Measurements from ENCODE around the gene TMEM25. TPM values are rescaled to one million over a fixed set of nuclear protein-coding genes. Genes with fewer than 3 reads are reported as not detected.
A peak's percentile ranks its signal among the peaks of the same experiment; 100 is the strongest.

The TMEM25 gene
- total and polyA plus RNA-seq, 2 donors (not counting 3 experiments of a cell fraction or from before 2014, with no cell fraction given): 18.9 to 34.6 TPM

GRCh38 chr11:118530180-118530682, 761 bp upstream of the TMEM25 start:
- dilution Hi-C loops (cut with MboI; ENCODE audit: extremely low pct_ligation_motif_present, low sequenced_read_pairs): no loop called here
- no peaks in the 10 kb centered on the region for H3K79me2 ChIP-seq (ENCODE audit: control insufficient read depth, insufficient read depth, low read length)
- ChIA-PET POLR2A (no interaction called here), CTCF (no interaction called here)
- H2AFZ ChIP-seq (ENCODE audit: low read depth, low read length): peak overlapping the region; percentile 23
- peak overlapping the region; percentile 31 for H3K4me2 ChIP-seq (ENCODE audit: insufficient read depth, low read length)
- DNase-seq (ENCODE audit: low read depth, low spot score): peak; percentile 53
- H3K9ac ChIP-seq (replicated peaks; ENCODE audit: extremely low read depth, insufficient read depth, low read length): peak overlapping the region; percentile 62
- peaks cover 10% of the 10 kb centered on the region for H3K4me1 ChIP-seq (ENCODE audit: control insufficient read depth, extremely low read depth, insufficient read depth, low read length)
- TF ChIP-seq GATA2 (IDR thresholded peaks at IDR 0.05; ENCODE audit: insufficient read depth, insufficient read length, low read depth, low read length) (no peak), EZH2 (IDR thresholded peaks at IDR 0.05; ENCODE audit: borderline replicate concordance, low read depth, low read length, severe bottlenecking) (no peak), MAX (IDR thresholded peaks at IDR 0.05; ENCODE audit: insufficient read depth, insufficient read length) (no peak), CTCF (IDR thresholded peaks at IDR 0.05; ENCODE audit: extremely low read depth in 1 of 2, insufficient read depth in 1 of 2, low read depth in 1 of 2, low read length in 2 of 2) (no peak), MYC (IDR thresholded peaks at IDR 0.05; ENCODE audit: low read depth, low read length) (no peak), JUN (IDR thresholded peaks at IDR 0.05; ENCODE audit: borderline replicate concordance, insufficient read depth, insufficient read length, low read depth) (no peak), FOS (IDR thresholded peaks at IDR 0.05; ENCODE audit: borderline replicate concordance, insufficient read depth, low read length) (no peak), POLR2A (IDR thresholded peaks at IDR 0.05; ENCODE audit: low read depth, low read length) (no peak), POLR2AphosphoS5 (IDR thresholded peaks at IDR 0.05; ENCODE audit: insufficient read depth, low read depth, low read length) (no peak)
- peak; percentile 59 for FAIRE-seq
- H3K27me3 ChIP-seq (ENCODE audit: control insufficient read depth in 2 of 2, insufficient read depth in 2 of 2, low read length in 2 of 2): no peaks in the 10 kb centered on the region
- no peaks in the 10 kb centered on the region for H4K20me1 ChIP-seq (replicated peaks; ENCODE audit: control insufficient read depth, extremely low read depth, insufficient read depth, low read length)
- no peak overlapping the region for H3K27ac ChIP-seq (ENCODE audit: insufficient read depth, low read depth, low read length)
- H3K9me1 ChIP-seq (replicated peaks; ENCODE audit: control insufficient read depth, extremely low read depth, insufficient read depth, low read length): no peaks in the 10 kb centered on the region
- BruUV-seq (replicated peaks): no TSS peak
- intact Hi-C loops (cut with micrococcal nuclease): loop anchor here (1.0 kb wide), 1 partner anchor 36 kb away; no protein-coding TSS in a partner anchor
- H3K9me3 ChIP-seq (replicated peaks; ENCODE audit: control insufficient read depth, insufficient read depth, low read length): no peaks in the 10 kb centered on the region
- H3K36me3 ChIP-seq (ENCODE audit: control insufficient read depth in 2 of 2, extremely low read depth in 1 of 2, insufficient read depth in 2 of 2, low read length in 2 of 2): peaks cover 0 to 2% of the 10 kb centered on the region in 2 experiments
- H3K4me3 ChIP-seq (replicated peaks in 1 of 3; ENCODE audit: insufficient read depth in 1 of 3, low read depth in 1 of 3, low read length in 3 of 3): peak overlapping the region; percentile 19 to 78 (median 55)

Data from endothelial cell of umbilical vein (primary cell).